Measurements from ENCODE around the gene PLXNB3.

- TF ChIP-seq, protein P1, sequence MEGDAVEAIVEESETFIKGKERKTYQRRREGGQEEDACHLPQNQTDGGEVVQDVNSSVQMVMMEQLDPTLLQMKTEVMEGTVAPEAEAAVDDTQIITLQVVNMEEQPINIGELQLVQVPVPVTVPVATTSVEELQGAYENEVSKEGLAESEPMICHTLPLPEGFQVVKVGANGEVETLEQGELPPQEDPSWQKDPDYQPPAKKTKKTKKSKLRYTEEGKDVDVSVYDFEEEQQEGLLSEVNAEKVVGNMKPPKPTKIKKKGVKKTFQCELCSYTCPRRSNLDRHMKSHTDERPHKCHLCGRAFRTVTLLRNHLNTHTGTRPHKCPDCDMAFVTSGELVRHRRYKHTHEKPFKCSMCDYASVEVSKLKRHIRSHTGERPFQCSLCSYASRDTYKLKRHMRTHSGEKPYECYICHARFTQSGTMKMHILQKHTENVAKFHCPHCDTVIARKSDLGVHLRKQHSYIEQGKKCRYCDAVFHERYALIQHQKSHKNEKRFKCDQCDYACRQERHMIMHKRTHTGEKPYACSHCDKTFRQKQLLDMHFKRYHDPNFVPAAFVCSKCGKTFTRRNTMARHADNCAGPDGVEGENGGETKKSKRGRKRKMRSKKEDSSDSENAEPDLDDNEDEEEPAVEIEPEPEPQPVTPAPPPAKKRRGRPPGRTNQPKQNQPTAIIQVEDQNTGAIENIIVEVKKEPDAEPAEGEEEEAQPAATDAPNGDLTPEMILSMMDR (IDR thresholded peaks at IDR 0.05), result no peak
- TF ChIP-seq POLR2AphosphoS5 (IDR thresholded peaks at IDR 0.05; ENCODE audit: insufficient read depth in 1 of 2, low read depth in 1 of 2), result no peak
Observed at GRCh38 chrX:153793291-153793690, 29.2 kb downstream of the PLXNB3 start.

Data from vagina (tissue), 2 donors.